ENCODE measurements around the gene LUZP2.

LUZP2 gene

DNA sequence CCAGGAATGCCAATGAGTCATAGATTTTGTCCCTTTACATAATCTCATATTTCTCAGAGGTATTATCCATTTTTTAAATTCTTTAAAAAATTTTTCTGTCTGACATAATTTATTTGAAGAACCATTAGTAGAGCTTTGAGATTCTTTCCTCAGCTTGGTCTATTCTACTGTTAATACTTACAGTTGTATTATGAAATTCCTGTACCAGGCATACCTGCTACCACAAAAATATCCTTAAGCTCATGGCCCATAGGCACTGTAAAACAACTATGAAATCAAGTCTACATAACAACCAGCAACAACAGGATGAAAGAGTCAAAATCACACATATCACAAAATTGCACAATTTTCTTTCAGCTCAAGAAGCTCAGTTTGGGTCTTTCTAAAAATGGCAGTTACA is 541.3 kb downstream of the LUZP2 start:
- H3K27ac ChIP-seq = no peak overlapping the region
- no peak overlapping the region for H3K4me3 ChIP-seq
- no peaks in the 10 kb centered on the region for H3K36me3 ChIP-seq
- no peaks in the 10 kb centered on the region for H3K4me1 ChIP-seq
- TF ChIP-seq Cebpa-rat (IDR thresholded peaks at IDR 0.05) = no peak
- no peak overlapping the region for H3K9ac ChIP-seq
- H4K20me1 ChIP-seq = no peaks in the 10 kb centered on the region
- no peaks in the 10 kb centered on the region for H3K9me3 ChIP-seq (replicated peaks in 1 of 11)
- no peaks in the 10 kb centered on the region for H3K27me3 ChIP-seq
- H3K4me2 ChIP-seq = no peak overlapping the region

DNA sequence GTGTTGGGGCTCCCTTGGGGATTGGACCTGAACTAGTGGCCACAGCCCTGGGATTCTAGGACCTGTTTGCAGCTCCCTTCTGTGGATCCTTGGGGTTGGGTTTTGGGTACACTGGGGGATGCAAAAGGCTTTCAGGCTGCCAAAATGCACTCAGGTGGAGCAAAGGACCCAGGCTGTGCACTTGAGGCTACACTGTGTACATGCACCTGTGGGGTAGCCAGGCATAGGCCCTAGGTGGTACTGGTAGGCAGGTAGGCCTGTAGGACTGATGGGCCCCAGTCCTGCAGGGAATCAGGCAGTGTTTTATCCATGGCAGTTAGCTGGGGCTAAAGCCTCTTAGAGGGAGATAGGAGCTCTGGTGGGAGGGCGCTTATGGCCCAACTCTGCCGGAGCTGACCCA is 542.3 kb downstream of the LUZP2 start:
- Histone ChIP-seq H3K4me2 (no peak overlapping the region), H3K27ac (no peak overlapping the region), H3K9ac (no peak overlapping the region), H3K4me1 (no peaks in the 10 kb centered on the region), H3K27me3 (no peaks in the 10 kb centered on the region), H3K9me3 (replicated peaks in 1 of 11) (no peaks in the 10 kb centered on the region), H3K36me3 (no peaks in the 10 kb centered on the region), H4K20me1 (no peaks in the 10 kb centered on the region), H3K4me3 (no peak overlapping the region)
- TF ChIP-seq Cebpa-rat (IDR thresholded peaks at IDR 0.05) = no peak

DNA sequence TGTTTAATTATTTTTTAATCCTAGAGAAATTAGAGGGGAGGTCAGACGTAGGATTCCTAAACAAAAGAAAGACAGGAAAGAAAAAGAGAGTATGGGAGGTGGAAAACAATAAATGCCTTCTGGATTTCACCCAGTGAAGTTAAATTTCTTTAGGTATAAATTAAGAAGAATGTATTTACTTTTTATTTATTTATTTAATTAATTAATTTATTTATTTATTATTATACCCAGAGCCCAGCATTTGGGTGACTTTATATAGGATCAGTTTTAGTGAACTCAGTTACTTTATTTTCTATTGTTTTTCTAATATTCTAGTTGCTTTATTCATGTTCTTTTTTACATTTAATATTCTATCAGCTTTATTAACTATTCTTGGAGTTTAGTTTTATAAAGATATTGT is 551.8 kb downstream of the LUZP2 start:
- H3K9me3 ChIP-seq (replicated peaks in 1 of 11) = no peaks in the 10 kb centered on the region
- no peaks in the 10 kb centered on the region for H3K4me1 ChIP-seq
- no peak overlapping the region for H3K9ac ChIP-seq
- no peak overlapping the region for H3K4me3 ChIP-seq
- no peak overlapping the region for H3K27ac ChIP-seq
- H3K27me3 ChIP-seq = no peaks in the 10 kb centered on the region
- TF ChIP-seq Cebpa-rat (IDR thresholded peaks at IDR 0.05) = no peak
- no peaks in the 10 kb centered on the region for H3K36me3 ChIP-seq
- H3K4me2 ChIP-seq = no peak overlapping the region
- no peaks in the 10 kb centered on the region for H4K20me1 ChIP-seq

DNA sequence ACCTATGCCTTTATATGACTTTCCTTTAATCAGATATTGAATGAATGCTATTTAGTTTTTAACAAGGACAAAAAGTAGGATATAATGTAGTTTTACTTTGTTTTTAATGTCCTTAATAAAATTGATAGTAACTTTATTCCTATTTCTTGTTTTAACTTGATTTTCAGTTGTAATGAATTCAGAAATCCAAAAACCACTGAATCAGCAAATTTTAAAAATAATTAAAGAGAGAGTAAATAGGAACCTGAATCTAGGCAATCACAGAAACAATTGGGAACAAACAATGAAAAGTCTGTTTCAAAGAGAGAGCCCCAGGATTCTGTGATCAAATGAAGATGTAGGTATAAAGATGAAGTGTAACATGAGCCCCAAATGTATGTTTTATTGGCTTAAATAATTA is 556.0 kb downstream of the LUZP2 start:
- no peak for TF ChIP-seq Cebpa-rat (IDR thresholded peaks at IDR 0.05)
- H3K27ac ChIP-seq = no peak overlapping the region

DNA sequence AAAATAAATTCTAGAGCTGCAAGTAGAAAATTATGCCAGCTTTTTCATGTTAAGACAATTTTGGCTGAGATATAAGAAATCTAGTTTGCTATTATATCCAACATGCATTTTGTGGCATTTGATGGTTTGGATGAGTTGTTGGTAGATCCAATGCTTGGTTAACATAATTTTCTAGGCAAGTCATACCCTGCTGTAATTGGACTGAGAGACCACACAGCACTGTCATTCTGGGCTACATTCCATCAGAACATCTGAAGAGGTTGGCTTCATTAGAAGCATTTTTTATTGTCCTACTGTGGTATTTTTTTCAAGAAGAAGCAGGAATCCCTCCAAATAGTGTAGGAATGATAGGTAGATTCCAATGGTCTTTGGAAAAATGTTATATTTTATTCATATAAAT is 561.0 kb downstream of the LUZP2 start:
- Histone ChIP-seq H3K27ac (no peak overlapping the region), H4K20me1 (no peaks in the 10 kb centered on the region), H3K36me3 (no peaks in the 10 kb centered on the region), H3K4me3 (no peak overlapping the region), H3K4me1 (no peaks in the 10 kb centered on the region), H3K4me2 (no peak overlapping the region), H3K9me3 (replicated peaks in 1 of 11) (no peaks in the 10 kb centered on the region), H3K27me3 (no peaks in the 10 kb centered on the region), H3K9ac (no peak overlapping the region)
- no peak for TF ChIP-seq Cebpa-rat (IDR thresholded peaks at IDR 0.05)

More for the DNA sequence above, 556.0 kb downstream of the LUZP2 start:
- no peaks in the 10 kb centered on the region for H3K9me3 ChIP-seq (replicated peaks in 1 of 11)
- no peaks in the 10 kb centered on the region for H4K20me1 ChIP-seq
- H3K4me3 ChIP-seq = no peak overlapping the region
- H3K27me3 ChIP-seq = no peaks in the 10 kb centered on the region
- H3K4me2 ChIP-seq = no peak overlapping the region
- no peak overlapping the region for H3K9ac ChIP-seq
- H3K4me1 ChIP-seq = no peaks in the 10 kb centered on the region
- no peaks in the 10 kb centered on the region for H3K36me3 ChIP-seq

DNA sequence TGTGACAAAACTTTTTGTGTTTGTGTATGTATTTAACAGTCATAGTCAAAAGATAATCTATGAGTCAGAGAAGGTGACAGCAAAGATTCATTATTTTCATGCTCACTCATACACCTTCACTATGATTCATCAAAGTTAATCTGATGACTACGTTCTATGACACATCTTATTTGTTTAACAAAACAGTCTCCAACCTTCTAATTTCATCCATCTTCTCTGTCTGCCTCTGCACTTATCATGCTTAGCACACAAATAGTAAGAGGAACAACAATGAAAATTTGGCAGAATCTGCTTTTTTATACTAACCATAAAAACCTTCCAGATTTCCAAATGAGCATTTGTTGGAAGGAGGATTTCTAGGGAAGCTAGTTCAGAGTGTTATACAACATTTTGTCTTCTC is 568.9 kb downstream of the LUZP2 start:
- no peaks in the 10 kb centered on the region for H3K9me3 ChIP-seq (replicated peaks in 1 of 11)
- H3K27me3 ChIP-seq = no peaks in the 10 kb centered on the region
- TF ChIP-seq Cebpa-rat (IDR thresholded peaks at IDR 0.05) = no peak
- H3K36me3 ChIP-seq = no peaks in the 10 kb centered on the region
- H3K4me1 ChIP-seq = peaks cover 0 to 18% (median 0%) of the 10 kb centered on the region in 10 experiments; a peak in 3 of 20 replicates
- H3K27ac ChIP-seq = peak overlapping the region in 2 of 11 experiments; percentile 20 to 45; a peak in 2 of 22 replicates
- no peak overlapping the region for H3K4me3 ChIP-seq
- H3K9ac ChIP-seq = no peak overlapping the region
- no peaks in the 10 kb centered on the region for H4K20me1 ChIP-seq
- H3K4me2 ChIP-seq = peak overlapping the region in 2 of 11 experiments; percentile 15 to 30; a peak in 2 of 22 replicates

DNA sequence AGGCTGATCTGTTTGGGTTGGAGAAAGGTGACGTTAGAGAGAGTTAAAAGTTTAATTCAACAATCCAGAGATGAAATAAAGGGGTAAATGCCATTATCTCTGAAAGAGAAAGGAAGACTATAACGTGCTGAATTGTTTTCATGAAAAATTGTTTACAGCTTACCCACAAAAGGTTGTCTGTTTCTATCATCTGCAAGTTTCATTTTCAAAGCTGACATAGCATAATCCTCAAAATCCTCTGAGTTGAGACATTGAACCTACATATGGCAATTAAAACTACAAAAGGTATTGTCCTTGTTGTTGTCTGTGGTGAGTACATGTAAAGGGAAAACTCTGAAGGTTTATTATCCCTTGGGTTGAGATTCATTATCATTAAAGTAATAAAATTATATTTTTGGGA is 569.9 kb downstream of the LUZP2 start:
- 0 out of 22 replicates have a peak overlapping the region, but pooled peaks of 1 of the 11 experiments have one; percentile 19 for H3K9ac ChIP-seq
- peak overlapping the region in 2 of 11 experiments; percentile 15 to 30; a peak in 2 of 22 replicates for H3K4me2 ChIP-seq
- H3K27me3 ChIP-seq = no peaks in the 10 kb centered on the region

DNA sequence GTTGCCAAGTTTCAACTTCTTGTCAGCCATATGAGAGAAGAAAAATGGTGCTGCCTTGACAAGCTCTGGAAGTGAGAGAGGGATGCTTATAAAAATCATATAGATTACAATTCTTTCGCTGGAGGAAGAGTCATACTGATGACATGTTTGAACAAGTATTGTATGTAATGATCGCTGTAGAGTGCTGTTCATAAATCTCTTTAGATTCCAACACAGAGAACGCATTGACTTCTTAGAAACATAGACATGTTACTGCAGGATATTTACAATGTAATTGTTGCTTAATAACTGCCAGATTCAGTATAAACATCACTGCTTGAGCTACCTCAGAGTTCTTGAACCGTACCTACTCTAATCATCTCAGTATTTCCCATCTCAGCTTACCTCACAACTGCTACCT is 571.6 kb downstream of the LUZP2 start:
- Histone ChIP-seq H3K27ac (no peak overlapping the region), H3K9ac (no peak overlapping the region), H3K4me3 (no peak overlapping the region), H3K9me3 (replicated peaks in 1 of 11) (no peaks in the 10 kb centered on the region), H4K20me1 (no peaks in the 10 kb centered on the region), H3K36me3 (no peaks in the 10 kb centered on the region), H3K4me1 (peaks cover 0 to 18% (median 0%) of the 10 kb centered on the region in 10 experiments; a peak in 3 of 20 replicates), H3K4me2 (no peak overlapping the region), H3K27me3 (no peaks in the 10 kb centered on the region)
- TF ChIP-seq Cebpa-rat (IDR thresholded peaks at IDR 0.05) = no peak

More for the DNA sequence above, 569.9 kb downstream of the LUZP2 start:
- TF ChIP-seq Cebpa-rat (IDR thresholded peaks at IDR 0.05) = no peak
- peak overlapping the region in 2 of 11 experiments; percentile 20 to 45; a peak in 3 of 22 replicates for H3K27ac ChIP-seq
- no peaks in the 10 kb centered on the region for H4K20me1 ChIP-seq
- no peak overlapping the region for H3K4me3 ChIP-seq
- no peaks in the 10 kb centered on the region for H3K36me3 ChIP-seq
- no peaks in the 10 kb centered on the region for H3K9me3 ChIP-seq (replicated peaks in 1 of 11)
- H3K4me1 ChIP-seq = peaks cover 0 to 18% (median 0%) of the 10 kb centered on the region in 10 experiments; a peak in 3 of 20 replicates

DNA sequence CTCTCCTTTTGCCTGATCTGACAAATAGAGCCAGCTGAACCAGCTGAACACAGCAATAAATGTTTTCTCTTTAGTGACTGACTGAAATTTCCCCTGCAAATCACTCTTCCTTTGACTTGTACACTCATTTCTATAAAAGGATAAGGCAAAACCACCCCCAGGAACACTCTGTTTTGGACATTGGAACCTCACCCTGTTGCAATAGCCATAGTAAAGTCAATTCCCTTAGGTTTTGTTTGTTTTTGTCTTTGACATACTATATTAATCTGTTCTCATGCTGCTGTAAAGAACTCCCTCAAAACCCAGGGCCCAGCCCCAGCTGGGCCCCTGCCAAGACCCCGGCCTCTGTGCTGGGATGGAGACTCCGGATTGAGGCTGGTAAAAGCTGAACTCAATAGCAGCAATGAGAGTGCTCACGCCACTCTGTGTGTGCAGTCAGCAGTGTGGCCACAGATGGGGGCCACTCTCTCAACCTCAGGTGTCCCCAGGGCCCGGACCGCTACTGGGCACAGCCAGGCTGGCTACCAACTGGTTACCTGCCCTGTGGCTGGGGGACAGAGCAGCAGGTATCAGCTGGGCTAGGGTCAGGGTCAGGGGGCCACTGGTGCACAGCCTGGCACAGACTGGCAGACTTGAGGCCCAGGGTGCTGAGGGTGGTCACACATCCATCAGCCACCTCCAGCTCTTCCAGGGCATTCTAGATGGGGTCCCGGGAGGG is 597.4 kb downstream of the LUZP2 start:
- Histone ChIP-seq H3K36me3 (no peaks in the 10 kb centered on the region), H3K9ac (no peak overlapping the region), H3K4me2 (no peak overlapping the region), H3K27ac (no peak overlapping the region), H3K9me3 (replicated peaks in 1 of 11) (no peaks in the 10 kb centered on the region), H3K27me3 (no peaks in the 10 kb centered on the region), H3K4me1 (no peaks in the 10 kb centered on the region), H3K4me3 (no peak overlapping the region), H4K20me1 (no peaks in the 10 kb centered on the region)
- no peak for TF ChIP-seq Cebpa-rat (IDR thresholded peaks at IDR 0.05)

DNA sequence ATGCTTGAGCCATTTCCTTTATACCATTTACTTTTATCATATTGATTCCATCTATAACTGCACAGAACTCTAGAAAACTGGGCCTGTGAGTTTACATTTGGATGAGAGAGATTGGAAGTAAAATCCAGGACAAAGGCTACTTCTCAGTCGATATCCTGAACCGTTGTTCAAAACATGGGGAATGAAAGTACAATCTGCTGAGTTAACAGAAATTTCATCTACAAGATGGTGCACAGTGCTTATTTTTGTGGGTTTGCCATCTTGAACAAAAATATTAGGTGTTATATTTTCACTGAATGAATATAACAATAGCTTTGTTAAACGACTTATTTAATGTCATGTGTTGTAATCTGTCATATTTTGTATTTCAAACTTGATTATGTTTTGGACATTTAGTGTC is 622.6 kb downstream of the LUZP2 start:
- Histone ChIP-seq H4K20me1 (no peaks in the 10 kb centered on the region), H3K4me2 (no peak overlapping the region), H3K4me1 (no peaks in the 10 kb centered on the region), H3K27me3 (no peaks in the 10 kb centered on the region), H3K27ac (no peak overlapping the region), H3K4me3 (no peak overlapping the region), H3K9me3 (replicated peaks in 1 of 11) (no peaks in the 10 kb centered on the region), H3K36me3 (no peaks in the 10 kb centered on the region), H3K9ac (no peak overlapping the region)
- TF ChIP-seq Cebpa-rat (IDR thresholded peaks at IDR 0.05) = no peak

Measured in BLaER1 treated with 17β-estradiol and CSF1 and Interleukin-3, amounts not matched to agents 10 nM and 100 nM (cell line).